HCT116 (cell line): ENCODE measurements around the gene PAGR1.

Experiments
- POLR2AphosphoS5 ChIP-seq: IDR thresholded peaks from 2 replicates; pipeline ENCODE4 v1.6.1; 2011; ENCODE audit warnings: mild to moderate bottlenecking, low read depth, low read length, moderate library complexity
- TF ChIP-seq, protein P1 (sequence below), 3 experiments: fragments of 200-600 bp in 1 of 3; sonication (generic) in 1 of 3; IDR thresholded peaks in 2 of 3; conservative IDR thresholded peaks in 1 of 3; 2 replicates each; pipeline ENCODE4 v1.5.1; 2012 to 2017; ENCODE audit warnings: low read depth in 2 of 3, low read length in 2 of 3, antibody characterized with exemption in 1 of 3, borderline replicate concordance in 1 of 3, control low read depth in 1 of 3, mild to moderate bottlenecking in 1 of 3, mixed read lengths in 1 of 3, mixed run types in 1 of 3, moderate library complexity in 1 of 3; ENCODE audit not compliant: insufficient read depth in 1 of 3

DNA sequence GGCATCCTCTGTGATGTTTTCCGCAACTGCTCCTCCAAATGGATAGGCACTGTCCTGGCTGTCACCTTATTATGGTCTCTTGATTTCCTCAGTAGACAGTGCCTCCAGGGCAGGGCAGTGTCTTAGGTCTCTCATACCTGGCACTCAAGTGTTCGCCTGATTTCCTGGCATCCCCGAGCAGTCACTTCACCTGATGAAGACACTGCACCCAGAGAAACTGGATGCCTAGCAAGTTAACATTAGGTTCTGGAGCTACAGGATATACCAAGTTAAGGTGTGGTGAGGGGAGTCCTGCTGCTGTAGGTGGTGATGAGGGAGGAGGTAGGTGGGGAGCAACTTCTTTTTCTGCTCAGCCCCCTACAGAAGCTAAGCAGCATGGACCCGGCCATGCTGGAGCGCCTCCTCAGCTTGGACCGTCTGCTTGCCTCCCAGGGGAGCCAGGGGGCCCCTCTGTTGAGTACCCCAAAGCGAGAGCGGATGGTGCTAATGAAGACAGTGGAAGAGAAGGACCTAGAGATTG, 13.5 kb upstream of the PAGR1 start:
- no peak for TF ChIP-seq POLR2AphosphoS5
- TF ChIP-seq, protein P1, sequence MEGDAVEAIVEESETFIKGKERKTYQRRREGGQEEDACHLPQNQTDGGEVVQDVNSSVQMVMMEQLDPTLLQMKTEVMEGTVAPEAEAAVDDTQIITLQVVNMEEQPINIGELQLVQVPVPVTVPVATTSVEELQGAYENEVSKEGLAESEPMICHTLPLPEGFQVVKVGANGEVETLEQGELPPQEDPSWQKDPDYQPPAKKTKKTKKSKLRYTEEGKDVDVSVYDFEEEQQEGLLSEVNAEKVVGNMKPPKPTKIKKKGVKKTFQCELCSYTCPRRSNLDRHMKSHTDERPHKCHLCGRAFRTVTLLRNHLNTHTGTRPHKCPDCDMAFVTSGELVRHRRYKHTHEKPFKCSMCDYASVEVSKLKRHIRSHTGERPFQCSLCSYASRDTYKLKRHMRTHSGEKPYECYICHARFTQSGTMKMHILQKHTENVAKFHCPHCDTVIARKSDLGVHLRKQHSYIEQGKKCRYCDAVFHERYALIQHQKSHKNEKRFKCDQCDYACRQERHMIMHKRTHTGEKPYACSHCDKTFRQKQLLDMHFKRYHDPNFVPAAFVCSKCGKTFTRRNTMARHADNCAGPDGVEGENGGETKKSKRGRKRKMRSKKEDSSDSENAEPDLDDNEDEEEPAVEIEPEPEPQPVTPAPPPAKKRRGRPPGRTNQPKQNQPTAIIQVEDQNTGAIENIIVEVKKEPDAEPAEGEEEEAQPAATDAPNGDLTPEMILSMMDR (IDR thresholded peaks at IDR 0.05 in 2 of 3, conservative IDR thresholded peaks at IDR 0.05 in 1 of 3; ENCODE audit: borderline replicate concordance in 1 of 3, insufficient read depth in 1 of 3, low read depth in 2 of 3, low read length in 2 of 3): no peak
